Choroid plexus epithelial cell (primary cell): ENCODE results near the gene RGS10.
A peak's percentile ranks its signal among the peaks of the same experiment; 100 is the strongest.

Experiments
- DNase-seq: peaks from one replicate; pipeline ENCODE4 v3.0.0-alpha.2; 2010; ENCODE audit warnings: low read depth
- H3K4me3 ChIP-seq: 2 replicates; pipeline ENCODE4 v1.5.1; 2011; ENCODE audit warnings: low read depth, mild to moderate bottlenecking, control low read depth, low read length, moderate library complexity
- CTCF ChIP-seq: conservative IDR thresholded peaks from 2 replicates; pipeline ENCODE4 v1.5.1; 2011; ENCODE audit warnings: low read depth, mild to moderate bottlenecking, control low read depth, inconsistent platforms, low read length, moderate library complexity

RGS10 gene

GRCh38 chr10:119454316-119454715, 88.2 kb downstream of the RGS10 start:
- no peak overlapping the region for H3K4me3 ChIP-seq
- no peak for DNase-seq
- TF ChIP-seq CTCF, result no peak

- no peak for DNase-seq
- no peak for TF ChIP-seq CTCF
Observed at GRCh38 chr10:119453313-119453712, 89.2 kb downstream of the RGS10 start.

GRCh38 chr10:119452396-119452795, 90.1 kb downstream of the RGS10 start:
- TF ChIP-seq CTCF, result no peak
- no peak for DNase-seq

More at GRCh38 chr10:119453313-119453712, 89.2 kb downstream of the RGS10 start:
- no peak overlapping the region for H3K4me3 ChIP-seq

GRCh38 chr10:119451300-119451896, 91.1 kb downstream of the RGS10 start:
- no peak overlapping the region for H3K4me3 ChIP-seq
- TF ChIP-seq CTCF, result no peak
- no peak for DNase-seq

More at GRCh38 chr10:119452396-119452795, 90.1 kb downstream of the RGS10 start:
- H3K4me3 ChIP-seq, result no peak overlapping the region

GRCh38 chr10:119450606-119451299, 91.8 kb downstream of the RGS10 start:
- DNase-seq, result peak; percentile 13
- no peak overlapping the region for H3K4me3 ChIP-seq
- no peak for TF ChIP-seq CTCF
